Activated T-cell treated with anti-CD3 and anti-CD28 coated beads, Interleukin-2, amount 50 U/mL, for 48 hours (primary cell): ENCODE measurements around the gene XIRP2.
"Not testable (repeated sequence)": the region's sequence is repeated elsewhere in the genome, so short reads cannot be mapped to it uniquely, and the experiment has no call there.

Source experiments
- DNase-seq, 2 experiments: peaks; one replicate each; pipeline ENCODE4 v3.0.0-alpha.2; 2020

The XIRP2 gene

GRCh38 chr2:166944909-166945308, 56.6 kb downstream of the XIRP2 start:
- no peak for DNase-seq

GRCh38 chr2:166957686-166958085, 69.4 kb downstream of the XIRP2 start:
- DNase-seq: no peak

- DNase-seq: no peak
These were observed 70.8 kb downstream of the XIRP2 start for GRCh38 chr2:166958986-166959481.

DNA sequence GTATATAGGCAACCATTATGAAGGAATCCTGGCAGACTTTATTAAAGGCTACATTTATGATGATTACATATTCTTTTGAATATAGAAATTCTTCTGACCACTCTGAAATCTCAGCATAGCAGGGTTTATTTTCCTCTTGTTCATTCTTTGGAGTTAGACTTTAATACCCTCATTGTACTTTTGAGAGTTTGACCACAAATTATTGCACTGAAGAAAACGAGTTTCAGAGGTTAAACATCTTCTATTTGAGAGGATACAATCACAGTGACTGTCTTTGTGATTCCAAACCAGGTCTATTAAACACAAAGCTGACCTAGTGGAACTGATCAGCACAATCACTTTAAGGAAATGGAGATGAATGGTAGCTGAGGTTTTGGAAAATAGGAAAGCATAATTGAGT, 71.3 kb downstream of the XIRP2 start:
- DNase-seq: no peak

DNA sequence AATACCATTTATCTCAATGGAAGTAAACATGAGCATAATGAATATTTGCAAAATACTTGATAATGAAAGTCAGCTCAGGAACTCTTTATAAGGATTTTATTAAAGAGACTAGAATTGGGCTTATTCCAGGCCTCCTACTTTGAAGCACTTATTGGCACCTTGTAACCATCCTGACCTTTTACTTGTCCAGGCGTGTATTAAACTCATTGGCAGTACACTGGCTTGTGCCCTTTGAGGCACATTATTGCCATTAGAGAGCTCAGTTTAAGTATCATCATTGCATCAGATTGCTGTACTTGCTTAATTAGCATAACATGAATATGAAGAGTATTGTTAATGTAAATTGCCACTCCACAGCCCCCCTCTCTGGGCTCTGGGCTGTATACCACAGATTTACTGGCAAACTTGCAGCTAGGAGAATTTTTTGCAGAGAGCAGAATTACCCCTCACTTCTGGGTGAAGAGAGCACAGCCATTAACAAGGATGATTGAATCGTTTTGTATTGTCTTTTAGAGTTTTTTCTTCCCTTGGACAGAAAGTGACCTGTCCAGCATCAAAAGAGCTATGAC, 72.5 kb downstream of the XIRP2 start:
- DNase-seq: no peak

GRCh38 chr2:166961933-166962332, 73.7 kb downstream of the XIRP2 start:
- DNase-seq: no peak

GRCh38 chr2:166969486-166969885, 81.2 kb downstream of the XIRP2 start:
- DNase-seq: no peak

DNA sequence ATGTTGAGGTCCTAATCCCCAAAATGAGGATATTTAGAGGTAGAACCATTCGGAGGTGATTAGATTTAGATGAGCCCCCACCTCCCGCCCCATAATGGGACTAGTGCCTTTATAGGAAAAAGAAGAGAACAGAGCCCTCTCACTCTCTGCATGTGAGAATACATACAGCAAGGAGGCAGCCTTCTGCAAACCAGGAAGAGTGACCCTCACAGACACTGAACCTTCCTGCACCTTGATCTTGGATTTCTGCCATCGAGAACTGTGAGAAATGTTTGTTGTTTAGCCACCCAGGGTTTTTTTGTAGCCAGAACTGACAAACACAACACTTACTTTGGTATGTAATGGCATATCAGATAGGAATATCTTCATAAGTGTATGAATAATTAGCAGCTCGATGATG, 83.7 kb downstream of the XIRP2 start:
- DNase-seq: no peak

GRCh38 chr2:166972418-166972817, 84.1 kb downstream of the XIRP2 start:
- DNase-seq: no peak

- no peak for DNase-seq
These were observed 95.9 kb downstream of the XIRP2 start for GRCh38 chr2:166984188-166984587.

- no peak for DNase-seq
These were observed 96.5 kb downstream of the XIRP2 start for GRCh38 chr2:166984797-166985196.

DNA sequence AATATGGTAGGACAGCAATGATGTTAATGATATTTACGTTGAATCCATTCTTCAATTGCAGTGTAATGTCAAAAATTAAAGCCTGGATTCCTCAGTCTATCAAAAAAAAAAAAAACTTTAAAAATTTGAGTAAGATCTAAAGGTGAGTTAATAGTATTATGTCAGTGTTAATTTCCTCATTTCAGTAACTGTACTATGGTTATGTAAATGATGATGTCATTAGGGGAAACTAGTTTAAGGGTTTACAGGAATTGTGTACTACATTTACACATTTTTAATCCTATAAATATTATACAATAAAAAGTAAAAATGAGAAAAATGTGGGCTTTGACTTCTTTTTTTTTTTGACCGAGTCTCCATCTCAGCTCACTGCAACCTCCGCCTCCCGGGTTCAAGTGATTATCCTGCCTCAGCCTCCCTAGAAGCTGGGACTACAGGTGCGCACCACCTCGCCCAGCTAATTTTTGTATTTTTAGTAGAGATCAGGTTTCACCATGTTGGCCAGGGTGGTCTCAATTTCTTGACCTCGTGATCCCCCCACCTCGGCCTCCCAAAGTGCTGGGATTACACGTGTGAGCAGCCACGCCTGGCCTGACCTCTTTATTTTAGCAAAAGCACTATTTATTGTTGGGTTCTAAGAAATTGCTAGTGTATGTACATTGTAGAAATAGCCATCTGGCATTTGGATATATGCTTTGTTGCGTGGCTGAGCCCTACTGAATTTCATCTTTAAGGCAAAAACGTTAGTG, 106.5 kb downstream of the XIRP2 start:
- DNase-seq: no peak

DNA sequence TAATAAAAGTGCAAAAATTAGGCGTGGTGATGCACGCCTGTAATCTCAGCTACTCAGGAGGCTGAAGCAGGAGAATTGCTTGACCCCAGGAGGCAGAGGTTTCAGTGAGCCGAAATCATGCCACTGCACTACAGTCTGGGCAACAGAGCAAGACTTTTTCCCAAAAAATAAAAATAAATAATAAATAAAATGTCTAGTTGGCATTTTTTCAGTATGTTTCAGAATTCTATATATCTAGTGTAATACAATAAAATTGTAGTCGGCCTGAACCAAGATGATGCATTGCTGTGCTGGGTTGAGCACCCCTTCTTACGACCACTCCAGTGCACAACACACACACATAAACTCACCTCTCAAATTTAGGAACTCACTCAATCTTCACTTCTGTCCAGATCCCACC, 108.2 kb downstream of the XIRP2 start:
- DNase-seq: no peak

- no peak for DNase-seq
These were observed 112.9 kb downstream of the XIRP2 start for GRCh38 chr2:167001165-167001564.

DNA sequence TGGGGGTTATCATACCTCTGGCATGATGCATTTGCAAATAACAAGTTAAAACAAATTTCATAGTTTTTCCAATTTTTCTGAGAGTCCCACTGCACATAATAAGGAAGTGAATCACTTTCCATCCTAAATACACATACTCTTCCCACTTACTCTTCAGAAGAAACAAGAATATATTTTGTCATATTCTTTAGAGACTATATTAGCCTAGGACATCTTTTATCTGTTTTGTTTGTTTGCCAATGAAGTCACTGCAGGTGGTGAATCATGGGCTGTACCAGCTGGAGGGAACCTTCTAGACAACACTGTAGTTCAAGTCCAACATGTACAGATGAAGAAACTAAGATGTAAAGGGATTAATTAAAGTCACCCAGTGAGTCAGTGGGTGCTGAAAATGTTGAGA, 116.8 kb downstream of the XIRP2 start:
- no peak for DNase-seq

GRCh38 chr2:167013227-167013626, 124.9 kb downstream of the XIRP2 start:
- no peak for DNase-seq

DNA sequence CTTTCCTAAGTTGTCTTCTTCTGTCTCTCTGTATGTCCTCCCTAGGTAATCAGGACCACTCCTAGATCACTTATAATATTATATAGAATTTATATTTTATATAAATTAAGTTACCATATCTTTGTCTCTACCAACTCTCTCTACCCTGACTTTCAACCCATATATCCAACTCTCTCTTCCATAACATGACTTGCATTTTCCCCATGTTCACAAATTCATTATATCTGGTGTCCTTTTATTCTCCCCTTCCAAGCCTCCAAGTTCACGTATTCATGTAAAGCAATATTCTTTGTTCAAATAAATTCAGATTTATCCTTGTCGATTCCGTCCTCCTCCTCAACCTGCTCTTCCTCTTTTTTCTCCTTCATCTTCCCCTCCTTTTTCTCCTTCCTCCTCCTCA, 127.5 kb downstream of the XIRP2 start:
- no peak for DNase-seq

DNA sequence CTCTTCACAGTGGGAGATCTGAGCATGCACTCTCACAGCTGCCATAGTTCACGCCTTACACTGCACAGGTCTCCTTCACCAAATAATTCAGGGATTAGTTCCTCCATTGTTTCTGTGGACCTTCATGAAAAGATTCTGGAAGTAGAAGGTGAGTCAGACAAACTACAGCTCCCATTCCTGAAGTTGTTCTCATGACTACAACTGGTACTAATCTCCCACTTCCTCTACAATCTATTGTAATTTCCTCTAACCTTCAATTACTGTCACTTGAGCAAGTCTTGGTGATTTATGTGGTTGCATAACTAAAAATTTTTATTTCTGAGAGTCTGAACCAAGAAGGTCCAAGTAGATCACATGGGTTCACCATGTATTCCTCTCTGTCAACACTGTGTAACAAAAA, 128.7 kb downstream of the XIRP2 start:
- no peak for DNase-seq

DNA sequence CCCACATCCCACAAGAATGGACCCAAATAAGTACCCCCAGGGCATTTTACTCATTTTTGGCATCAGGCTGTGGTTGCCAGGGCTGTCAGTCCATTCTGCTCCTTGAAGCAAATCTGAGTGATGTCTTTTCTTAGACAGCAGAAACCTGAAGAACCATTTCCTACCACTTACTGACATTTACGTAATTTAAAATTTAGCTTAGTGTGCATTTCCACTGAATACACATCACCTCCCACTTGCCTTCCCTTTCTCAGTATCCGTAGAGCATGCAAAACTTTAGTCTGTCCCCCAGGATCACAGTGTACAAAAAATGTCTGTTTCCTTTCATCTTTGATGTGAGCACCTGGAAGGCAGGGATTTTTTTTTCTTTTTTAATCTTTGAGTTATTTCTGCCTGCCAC, 130.3 kb downstream of the XIRP2 start:
- no peak for DNase-seq

DNA sequence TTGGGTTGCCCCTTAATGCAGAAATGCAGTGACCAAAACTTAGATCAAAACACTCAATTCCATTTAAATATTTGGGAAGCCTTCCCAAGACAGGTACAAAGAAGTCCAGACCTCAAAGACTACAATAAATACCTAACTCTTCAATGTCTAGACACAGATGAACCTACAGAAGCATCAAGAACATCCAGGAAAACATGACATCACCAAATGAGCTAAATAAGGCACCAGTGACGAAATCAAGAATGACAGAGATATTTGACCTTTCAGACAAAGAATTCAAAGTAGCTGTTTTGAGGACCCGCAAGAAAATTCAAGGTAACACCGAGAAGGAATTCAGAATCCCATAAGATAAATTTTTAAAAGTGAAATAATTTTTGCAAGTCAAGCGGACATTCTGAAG, 140.2 kb downstream of the XIRP2 start:
- DNase-seq: no peak

- DNase-seq: not testable (repeated sequence)
These were observed 146.7 kb downstream of the XIRP2 start for GRCh38 chr2:167034976-167035375.

GRCh38 chr2:167048829-167049228, 160.5 kb downstream of the XIRP2 start:
- DNase-seq: no peak

GRCh38 chr2:167049659-167050058, 161.4 kb downstream of the XIRP2 start:
- no peak for DNase-seq

GRCh38 chr2:167052825-167053224, 164.5 kb downstream of the XIRP2 start:
- no peak for DNase-seq

DNA sequence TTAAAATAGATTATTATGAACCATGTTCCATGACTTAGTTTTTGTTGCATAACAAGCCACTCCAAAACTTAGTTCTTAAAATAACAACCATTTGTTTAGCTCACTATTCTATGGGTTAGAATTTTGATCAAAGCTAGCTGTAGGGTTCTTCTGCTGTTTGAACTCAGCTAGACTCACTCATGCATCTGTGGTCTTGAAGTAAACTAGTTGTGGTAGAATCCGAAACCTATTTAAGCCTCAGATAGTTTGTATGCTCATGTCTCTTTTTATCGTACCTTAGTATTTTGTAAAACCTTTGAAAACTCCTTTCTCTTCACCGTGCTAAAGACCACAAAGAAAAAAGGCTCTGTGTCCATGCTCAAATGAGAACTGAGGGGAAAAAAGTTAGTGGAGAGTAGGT, 166.6 kb downstream of the XIRP2 start:
- DNase-seq: no peak
